Measurements from ENCODE around the gene ASCL5. TPM values are rescaled to one million over a fixed set of nuclear protein-coding genes. Genes with fewer than 3 reads are reported as not detected.
"Not testable (repeated sequence)": the region's sequence is repeated elsewhere in the genome, so short reads cannot be mapped to it uniquely, and the experiment has no call there.

The ASCL5 gene
- total RNA-seq = not detected
- long read RNA-seq, donor 1 = 0 reads
- long read RNA-seq, donor 2 = 0 reads

- DNase-seq (ENCODE audit: low spot score) = no peak
- intact Hi-C loops (cut with DNase I) = loop anchor here in 1 of 2 donors (5.0 kb wide), 1 partner anchor 305 kb away; no protein-coding TSS in a partner anchor
These were observed at the start of gene ASCL5 for GRCh38 chr1:201126832-201127754. Gene ASCL5 (minus strand): TSS chr1:201127184. CDS start chr1:201115372, 11,812 bp downstream.

GRCh38 chr1:201175820-201176500 is 49.0 kb upstream of the ASCL5 start:
- DNase-seq (ENCODE audit: low spot score) = no peak
- intact Hi-C loops (cut with DNase I) = no loop called here

- DNase-seq (ENCODE audit: low spot score) = no peak
- intact Hi-C loops (cut with DNase I) = no loop called here
These were observed 46.8 kb upstream of the ASCL5 start for GRCh38 chr1:201173736-201174135.

- intact Hi-C loops (cut with DNase I) = no loop called here
- DNase-seq (ENCODE audit: low spot score) = no peak
These were observed 46.1 kb upstream of the ASCL5 start for GRCh38 chr1:201172999-201173610.

- intact Hi-C loops (cut with DNase I) = no loop called here
- DNase-seq (ENCODE audit: low spot score) = no peak
These were observed 45.3 kb upstream of the ASCL5 start for GRCh38 chr1:201172326-201172725.

GRCh38 chr1:201171063-201172036 is 44.4 kb upstream of the ASCL5 start:
- intact Hi-C loops (cut with DNase I) = no loop called here
- peak; percentile 87 for DNase-seq (ENCODE audit: low spot score)

GRCh38 chr1:201170533-201171062 is 43.6 kb upstream of the ASCL5 start:
- DNase-seq (ENCODE audit: low spot score) = peak; percentile 98
- intact Hi-C loops (cut with DNase I) = no loop called here

GRCh38 chr1:201169971-201170532 is 43.1 kb upstream of the ASCL5 start:
- intact Hi-C loops (cut with DNase I) = no loop called here
- no peak for DNase-seq (ENCODE audit: low spot score)

GRCh38 chr1:201169203-201169602 is 42.2 kb upstream of the ASCL5 start:
- intact Hi-C loops (cut with DNase I) = no loop called here
- no peak for DNase-seq (ENCODE audit: low spot score)

- no peak for DNase-seq (ENCODE audit: low spot score)
- intact Hi-C loops (cut with DNase I) = no loop called here
These were observed 40.3 kb upstream of the ASCL5 start for GRCh38 chr1:201167041-201167991.

- no peak for DNase-seq (ENCODE audit: low spot score)
- intact Hi-C loops (cut with DNase I) = no loop called here
These were observed 37.7 kb upstream of the ASCL5 start for GRCh38 chr1:201164645-201165044.

GRCh38 chr1:201163707-201164106 is 36.7 kb upstream of the ASCL5 start:
- intact Hi-C loops (cut with DNase I) = no loop called here
- no peak for DNase-seq (ENCODE audit: low spot score)

- DNase-seq (ENCODE audit: low spot score); intact Hi-C loops (cut with DNase I): not testable (repeated sequence)
These were observed 36.1 kb upstream of the ASCL5 start for GRCh38 chr1:201163036-201163435.

- intact Hi-C loops (cut with DNase I) = no loop called here
- no peak for DNase-seq (ENCODE audit: low spot score)
These were observed 31.0 kb upstream of the ASCL5 start for GRCh38 chr1:201157949-201158348.

GRCh38 chr1:201156819-201157218 is 29.8 kb upstream of the ASCL5 start:
- DNase-seq (ENCODE audit: low spot score) = no peak
- intact Hi-C loops (cut with DNase I) = no loop called here

GRCh38 chr1:201156346-201156745 is 29.4 kb upstream of the ASCL5 start:
- intact Hi-C loops (cut with DNase I) = no loop called here

GRCh38 chr1:201155354-201155753 is 28.4 kb upstream of the ASCL5 start:
- DNase-seq (ENCODE audit: low spot score) = no peak
- intact Hi-C loops (cut with DNase I) = no loop called here

More at GRCh38 chr1:201156346-201156745, 29.4 kb upstream of the ASCL5 start:
- DNase-seq (ENCODE audit: low spot score) = no peak

Data from posterior vena cava (tissue), 2 donors.